CD4-positive, alpha-beta T cell treated with Interleukin-15 for 1 hour (primary cell): ENCODE measurements around the gene SGK1.
"Not testable (repeated sequence)": the region's sequence is repeated elsewhere in the genome, so short reads cannot be mapped to it uniquely, and the experiment has no call there.

Experiments
- DNase-seq: peaks from one replicate; pipeline ENCODE4 v3.0.0-alpha.2; 2020

The SGK1 gene

DNA sequence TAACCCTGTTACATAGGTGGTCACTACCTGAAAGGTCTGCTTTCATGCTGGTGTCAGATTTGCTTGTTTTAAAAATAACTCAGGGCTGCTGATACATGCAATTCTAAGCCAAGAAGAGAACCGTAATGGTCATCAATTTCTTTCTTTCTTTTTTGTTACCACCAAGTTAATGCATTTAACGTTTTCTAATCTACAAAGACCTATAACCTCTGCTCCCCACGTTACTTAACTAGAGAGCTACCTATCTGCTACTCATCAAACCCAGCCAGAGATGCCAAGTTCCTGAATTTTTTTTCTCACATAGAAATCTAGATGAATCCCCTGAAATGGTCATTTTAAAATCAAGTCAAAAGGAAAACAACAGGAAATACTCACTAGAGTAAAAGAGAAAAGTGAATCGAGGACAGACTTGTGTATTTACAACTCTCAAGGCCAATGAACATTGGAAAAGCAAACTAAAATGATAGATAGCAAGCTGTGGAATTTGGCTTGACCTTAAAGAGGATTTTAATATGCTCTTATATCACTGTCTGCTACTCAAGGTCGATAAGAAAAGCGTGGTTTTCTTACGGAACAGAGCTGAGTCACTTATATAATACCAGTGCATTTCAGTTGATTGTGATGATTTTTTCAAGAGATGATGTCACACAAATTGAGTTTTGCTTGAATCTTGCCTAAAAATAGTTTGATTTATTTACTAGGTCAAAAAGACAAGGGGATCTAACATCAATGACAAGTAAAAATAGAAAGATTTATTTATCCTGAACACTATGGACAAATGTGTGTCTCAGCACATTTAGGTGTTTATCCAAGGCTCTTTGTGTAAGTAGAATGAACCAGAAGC, 67.9 kb downstream of the SGK1 start:
- DNase-seq: no peak

DNA sequence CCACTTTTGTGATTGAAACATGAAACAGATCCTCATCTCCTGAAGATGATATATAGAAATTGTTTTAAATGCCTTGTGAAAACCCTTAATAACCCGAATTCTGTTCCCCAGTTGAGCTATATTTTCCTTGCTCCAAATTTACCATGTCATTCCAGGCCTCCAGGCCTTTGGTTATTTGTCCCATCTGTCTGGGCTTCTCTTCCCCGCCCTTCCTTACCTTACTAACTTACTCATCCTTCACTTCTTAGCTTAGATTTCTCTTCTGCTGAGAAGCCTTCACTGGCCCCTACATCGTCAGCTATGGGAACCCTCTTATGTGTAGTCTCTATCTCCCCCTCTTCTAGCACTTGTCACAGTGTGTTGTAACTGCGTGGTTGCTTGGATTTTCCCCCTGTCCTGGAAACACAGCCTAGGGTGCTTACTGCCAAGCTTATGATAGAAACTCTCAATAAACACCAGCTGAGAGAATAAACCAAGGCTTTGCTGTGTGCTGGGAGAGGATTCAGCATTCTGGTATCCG, 68.6 kb downstream of the SGK1 start:
- DNase-seq: no peak

DNA sequence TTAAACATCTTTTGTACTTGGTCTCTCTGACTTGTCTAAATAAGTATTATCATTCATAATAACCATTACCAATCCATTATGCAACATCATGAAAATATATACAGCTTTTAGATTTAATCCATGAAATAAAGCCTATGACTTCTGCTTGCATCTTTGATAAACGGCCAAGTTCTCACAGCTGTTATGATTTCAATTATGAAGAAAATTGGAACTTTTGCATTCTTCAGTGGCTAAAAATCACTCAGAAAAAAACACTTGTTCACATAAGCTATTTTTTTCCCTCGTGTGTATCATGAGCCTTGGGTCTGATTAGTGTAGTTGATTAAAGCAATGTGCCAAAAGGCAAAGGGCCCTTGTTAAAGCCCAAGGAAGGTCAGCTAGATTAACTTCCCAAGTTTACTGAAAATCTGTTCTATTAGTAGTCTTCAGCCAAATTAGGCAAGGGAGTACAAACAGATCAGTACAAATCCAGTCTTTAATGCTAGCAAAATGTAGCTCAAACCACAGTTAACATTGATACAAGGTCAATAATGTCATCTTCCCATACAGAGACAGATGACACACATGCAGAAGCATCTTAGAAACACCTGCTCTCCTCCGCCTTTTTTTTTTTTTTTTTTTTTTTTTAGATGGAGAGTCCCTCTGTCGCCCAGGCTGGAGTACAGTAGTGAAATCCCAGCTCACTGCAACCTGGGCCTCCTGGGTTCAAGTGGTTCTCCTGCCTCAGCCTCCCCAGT, 69.9 kb downstream of the SGK1 start:
- DNase-seq: no peak

DNA sequence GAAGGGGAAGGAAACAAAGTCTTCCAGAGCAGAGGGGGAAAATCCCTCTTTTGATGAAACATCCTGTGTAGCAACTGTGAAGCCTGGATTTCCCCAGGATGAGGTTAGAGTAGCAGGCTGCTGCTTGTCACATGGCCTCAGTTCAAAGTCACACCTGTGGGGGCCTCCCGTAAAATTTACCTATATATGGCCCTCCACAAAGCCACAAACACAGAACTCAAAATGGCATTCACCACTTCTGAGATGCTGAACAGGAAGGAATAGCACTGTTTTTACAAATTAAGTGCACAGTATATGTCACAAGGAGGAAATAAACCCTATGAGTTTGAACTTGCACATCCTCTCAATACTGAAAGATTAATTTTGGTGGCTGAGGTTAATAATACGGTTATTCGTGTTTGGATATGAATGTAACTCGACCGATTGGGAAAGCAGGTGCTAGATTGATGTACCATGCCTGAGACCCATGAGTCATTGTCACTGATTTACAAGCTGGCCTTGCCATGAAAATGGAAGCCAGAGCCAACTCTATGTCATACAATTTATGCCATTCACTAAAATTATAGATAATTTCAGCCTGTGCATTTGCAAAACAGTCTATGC, 70.6 kb downstream of the SGK1 start:
- DNase-seq: peak; percentile 85

DNA sequence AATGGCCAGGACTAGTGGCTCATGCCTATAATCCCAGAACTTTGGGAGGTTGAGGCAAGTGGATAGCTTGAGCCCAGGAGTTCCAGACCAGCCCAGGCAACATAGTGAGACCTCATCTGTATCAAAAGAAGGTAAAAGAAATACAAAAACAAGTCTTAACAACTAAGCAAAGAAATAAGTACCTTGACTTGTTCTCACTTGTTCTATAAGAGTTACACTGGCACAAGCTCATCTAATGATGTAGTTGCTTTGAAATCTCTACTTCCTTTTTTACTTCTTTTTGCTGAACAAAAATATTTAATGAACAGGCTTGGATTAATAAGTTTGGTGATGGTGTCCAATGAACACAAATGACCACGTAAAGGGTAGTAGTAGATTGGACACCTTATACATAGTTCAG, 72.2 kb downstream of the SGK1 start:
- DNase-seq: no peak

DNA sequence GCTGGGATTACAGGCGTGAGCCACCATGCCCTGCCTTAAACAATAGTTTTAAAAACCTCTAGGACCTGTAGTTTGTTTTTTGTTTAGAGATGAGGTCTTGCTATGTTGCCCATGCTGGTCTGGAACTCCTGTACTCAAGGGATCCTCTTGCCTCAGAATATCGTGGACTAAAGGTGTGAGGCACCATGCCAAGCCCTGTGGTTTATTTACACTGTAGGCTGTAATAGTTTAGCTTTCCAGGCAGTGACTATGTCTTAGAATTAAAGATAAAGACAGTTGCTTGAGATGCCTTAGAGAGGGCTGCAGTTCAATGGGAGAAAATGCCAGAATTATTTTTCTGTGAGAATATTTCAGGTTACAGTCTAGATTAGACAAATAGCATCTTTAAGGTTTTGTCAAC, 72.9 kb downstream of the SGK1 start:
- no peak for DNase-seq

DNA sequence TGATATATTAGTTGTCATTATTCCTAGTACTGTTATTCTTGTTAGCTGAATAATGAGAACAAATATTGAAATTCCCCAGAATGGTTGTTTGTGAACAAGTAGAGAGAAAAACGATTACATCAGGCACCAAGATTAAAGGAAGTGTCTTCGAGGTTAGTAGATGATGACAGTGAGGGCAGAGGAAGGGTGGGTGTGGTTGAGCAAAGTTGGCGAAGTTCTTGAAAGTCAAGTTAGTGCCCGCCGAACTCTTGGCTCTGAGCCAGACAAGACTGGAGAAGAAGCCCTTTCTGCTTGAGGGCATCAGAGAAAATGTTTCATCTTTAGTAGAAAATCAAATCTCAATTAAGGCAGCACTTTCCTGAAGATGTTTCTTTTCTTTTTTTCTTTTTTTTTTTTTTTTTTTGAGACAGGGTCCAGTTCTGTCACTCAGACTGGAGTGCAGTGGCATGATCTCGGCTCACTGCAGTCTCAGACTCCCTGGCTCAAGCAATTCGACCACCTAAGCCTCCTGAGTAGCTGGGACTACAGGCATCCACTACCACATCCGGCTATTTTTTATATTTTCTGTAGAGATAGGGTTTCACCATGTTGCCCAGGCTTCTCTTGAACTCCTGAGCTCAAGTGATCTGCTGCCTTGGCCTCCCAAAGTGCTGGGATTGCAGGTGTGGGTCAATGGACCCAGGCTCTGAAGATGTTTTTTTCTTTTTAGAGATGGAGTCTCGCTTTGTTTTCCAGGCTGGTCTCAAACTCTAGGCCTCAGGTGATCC, 77.1 kb downstream of the SGK1 start:
- peak; percentile 95 for DNase-seq

DNA sequence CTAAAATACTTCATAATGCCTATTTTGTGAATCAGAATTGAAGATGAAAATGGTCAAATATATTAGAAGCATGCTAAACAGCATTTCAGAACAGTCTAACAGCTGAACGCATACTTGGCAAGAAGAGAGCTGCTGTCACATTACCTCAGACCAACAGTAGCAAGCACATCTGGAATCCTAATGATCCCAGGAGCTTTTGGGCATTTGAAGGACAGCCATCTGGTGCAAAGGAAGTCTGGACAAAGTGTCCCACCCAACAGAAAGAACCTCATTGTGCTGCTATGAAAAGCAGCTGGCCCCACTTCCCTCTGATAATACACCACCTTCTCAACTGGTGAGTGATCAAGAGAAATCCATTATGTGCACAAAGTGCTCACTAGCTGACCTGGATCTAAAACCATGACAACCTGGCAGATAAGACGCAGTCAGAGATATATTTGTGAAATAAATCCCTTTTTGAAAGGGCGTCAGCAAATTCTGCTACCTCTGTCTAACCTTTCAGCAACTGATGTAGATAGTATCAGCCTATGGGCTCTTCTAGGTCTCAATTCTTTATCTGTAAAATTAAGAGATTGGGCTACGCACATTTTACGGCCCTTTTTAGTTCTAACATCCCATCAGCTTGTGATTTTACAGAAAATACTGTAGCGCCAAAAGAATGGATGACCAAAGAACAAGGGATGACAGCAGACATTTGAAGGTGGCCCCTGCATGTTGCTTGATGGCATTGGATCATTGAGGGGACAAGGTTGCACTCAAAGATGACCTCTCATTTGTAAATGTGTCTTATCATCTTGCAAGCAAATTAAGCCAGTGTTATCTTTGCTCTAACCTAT, 78.7 kb downstream of the SGK1 start:
- DNase-seq: no peak

DNA sequence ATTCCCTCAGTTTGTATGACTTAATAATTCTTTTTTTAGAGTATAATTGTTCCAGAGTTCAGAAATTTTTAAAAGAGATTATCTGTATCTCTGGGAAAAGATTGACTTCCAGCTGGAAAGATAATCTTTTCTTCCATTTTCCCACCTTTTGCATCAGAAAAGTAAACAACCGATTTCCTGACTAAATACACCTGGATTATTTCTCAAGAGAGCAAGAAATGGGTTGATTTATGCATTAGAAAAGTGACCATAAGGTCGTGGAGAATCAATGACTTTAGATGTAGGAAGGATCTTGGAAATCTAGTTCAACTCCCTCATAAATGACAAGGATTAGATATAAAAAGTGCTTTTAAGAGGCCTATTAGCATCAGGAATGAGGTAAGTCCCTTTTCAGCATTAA, 79.9 kb downstream of the SGK1 start:
- no peak for DNase-seq

DNA sequence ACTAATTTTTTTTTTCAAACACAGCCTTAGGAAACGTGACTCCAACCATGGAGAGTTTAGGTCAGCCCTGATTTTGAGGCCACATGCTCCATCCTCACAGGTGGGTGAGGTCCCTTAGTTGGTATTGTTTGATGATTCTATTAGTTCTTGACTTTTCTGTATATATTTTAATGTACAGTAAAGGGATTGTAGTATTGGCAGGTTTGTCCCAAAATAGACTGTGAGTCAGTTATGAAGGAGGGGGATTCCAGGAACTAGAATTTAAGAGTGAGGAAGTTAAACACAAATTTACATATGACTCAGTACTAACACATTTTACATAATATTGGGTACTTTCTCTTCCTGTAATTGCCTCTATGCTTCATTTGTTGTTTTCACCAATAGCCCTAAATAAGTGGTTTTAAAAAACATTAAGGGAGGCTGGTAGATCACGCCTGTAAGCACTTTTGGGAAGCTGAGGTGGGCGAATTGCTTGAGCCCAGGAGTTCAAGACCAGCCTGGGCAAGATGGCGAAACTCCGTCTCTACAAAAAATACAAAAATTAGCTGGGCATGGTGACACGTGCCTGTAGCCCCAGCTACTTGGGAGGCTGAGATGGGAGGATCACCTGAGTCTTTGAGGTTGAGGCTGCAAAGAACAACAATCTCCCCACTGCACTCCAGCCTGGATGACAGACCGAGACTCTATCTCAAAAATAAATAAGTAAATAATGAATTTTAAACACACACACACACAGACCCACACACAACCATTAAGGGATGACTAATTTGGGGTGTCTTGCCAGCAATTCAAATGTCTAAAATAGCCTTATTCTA, 81.8 kb downstream of the SGK1 start:
- DNase-seq: peak; percentile 52

DNA sequence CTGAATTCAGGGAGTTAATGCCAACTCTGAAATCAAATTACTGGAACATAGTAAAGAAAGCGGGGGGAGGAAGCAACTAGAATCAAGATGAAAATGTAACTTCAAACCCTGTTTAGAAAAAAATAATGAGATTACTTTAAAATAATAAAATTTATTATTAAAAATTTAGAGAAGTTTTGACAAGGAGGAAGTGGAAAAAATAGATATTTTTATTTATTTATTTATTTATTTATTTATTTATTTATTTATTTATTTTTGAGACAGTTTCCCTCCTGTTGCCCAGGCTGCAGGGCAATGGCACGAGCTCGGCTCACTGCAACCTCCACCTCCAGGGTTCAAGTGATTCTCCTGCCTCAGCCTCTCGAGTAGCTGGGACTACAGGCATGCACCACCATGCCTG, 82.6 kb downstream of the SGK1 start:
- not testable (repeated sequence) for DNase-seq

DNA sequence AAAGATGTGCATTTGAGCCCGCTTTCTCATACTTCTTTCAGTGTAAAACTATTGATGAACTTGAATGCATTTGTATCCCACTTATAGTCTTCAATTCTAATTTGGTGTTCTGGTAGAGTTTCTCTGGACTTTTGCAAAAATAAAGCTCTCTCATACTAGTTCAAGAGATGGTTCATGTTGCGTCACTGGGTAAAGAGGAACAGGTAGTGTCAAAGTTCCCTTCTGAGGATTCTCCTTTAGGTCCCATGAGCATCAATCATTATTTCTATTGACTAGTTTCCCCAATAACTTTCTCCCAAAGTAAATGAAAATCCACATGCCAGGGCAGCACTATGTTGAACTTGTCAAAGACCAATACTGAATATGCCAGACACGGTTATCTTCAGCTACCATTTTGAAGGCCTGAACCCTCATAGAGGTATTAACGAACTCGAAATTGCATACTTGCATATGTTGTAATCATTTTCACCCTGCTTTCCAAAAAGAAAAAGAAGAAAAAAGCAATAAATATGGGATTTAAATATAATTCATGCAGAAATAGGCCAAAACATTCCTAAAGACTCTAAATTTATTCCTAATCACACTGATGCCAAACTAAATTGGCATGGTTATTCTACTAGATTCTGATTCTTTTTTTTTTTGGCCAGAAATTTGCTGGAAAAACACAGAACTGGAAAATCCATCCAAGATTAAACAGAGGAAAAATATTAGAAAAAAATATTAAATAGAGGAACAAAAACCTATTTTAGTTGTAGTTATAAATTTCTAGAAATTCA, 84.5 kb downstream of the SGK1 start:
- DNase-seq: no peak

DNA sequence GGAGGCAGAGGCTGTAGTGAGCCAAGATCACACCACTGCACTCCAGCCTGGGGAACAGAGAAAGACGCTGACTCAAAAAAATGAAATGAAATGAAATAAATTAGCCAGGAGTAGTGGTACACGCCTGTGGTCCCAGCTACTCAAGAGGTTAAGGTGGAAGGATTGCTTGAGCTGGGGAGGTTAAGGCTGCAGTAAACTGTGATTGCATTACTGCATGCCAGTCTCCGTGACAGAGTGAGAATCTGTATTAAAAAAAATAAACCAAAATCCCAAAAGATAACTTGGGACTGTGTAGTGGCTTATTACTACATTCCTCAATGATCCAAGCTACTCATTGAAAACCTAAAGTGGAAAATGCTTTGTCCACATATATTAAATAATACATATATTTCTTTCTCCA, 87.0 kb downstream of the SGK1 start:
- no peak for DNase-seq

DNA sequence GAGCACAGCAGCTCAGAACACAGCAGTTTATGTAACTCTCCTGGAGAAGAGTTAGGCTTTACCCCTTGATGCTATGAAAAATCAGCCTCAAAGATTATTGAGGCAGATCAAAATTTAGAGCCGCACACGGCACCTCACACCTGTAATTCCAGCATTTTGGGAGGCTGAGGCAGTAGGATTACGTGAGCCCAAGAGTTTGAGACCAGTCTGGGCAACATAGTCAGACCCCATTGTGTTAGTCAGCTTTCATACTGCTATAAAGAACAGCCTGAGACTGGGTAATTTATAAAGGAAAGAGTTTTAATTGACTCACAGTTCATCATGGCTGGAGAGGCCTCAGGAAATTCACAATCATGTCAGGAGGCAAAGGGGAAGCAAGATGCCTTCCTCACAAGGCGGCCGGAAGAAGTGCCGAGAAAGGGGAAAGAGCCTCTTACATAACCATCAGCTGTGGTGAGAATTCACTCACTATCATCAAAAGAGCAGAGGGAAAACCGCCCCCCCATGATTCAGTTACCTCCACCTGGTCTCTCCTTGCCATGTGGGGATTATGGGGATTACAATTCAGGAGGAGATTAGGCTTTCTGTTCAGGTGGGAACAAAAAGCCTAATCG, 87.7 kb downstream of the SGK1 start:
- peak; percentile 73 for DNase-seq

DNA sequence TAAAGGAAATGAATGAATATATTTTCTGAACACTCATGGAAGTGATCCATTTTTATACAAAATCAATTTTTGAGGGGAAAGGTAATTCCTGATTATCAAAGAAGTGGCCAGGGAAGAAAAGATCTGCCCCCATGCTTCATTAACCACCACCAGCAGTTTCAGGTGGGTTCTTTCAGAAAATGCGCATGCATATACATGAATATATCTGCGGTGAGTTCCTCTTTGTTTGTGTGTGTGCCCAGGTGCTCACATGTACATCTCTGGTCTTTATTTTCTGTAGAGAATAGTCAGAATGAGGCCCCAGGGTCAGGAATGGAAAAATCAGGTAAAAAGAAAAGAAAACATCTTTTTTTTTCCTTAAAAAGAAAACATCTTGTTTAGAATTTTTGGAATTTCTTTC, 88.4 kb downstream of the SGK1 start:
- DNase-seq: no peak

DNA sequence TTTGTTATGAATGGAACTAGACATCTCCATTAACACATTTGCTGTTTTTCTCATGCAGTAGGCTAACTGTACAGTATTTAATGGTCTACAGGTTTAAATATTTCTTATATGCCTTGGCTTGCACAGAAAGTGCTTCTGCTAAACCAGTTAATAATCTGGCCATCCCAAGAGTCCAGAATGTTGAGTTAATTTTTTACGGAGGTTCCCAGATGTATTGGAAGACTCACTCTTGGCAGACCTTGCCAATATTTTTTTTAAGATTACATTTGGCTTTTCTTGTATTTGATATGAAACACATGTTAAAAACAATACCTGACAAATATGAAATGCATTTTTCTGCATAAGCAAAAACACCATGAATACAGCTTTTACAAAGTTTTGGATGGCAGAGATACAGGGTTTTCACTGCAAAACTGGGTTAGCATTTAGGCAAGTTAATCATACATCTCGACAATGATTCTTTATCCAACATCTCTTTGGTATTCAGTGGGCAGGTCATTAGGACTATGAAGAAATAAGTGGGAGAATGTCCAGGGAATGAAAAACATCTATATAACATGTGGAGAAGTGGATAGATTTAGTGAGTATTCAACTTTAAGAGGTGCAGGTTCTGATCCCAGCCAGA, 94.0 kb downstream of the SGK1 start:
- DNase-seq: no peak

DNA sequence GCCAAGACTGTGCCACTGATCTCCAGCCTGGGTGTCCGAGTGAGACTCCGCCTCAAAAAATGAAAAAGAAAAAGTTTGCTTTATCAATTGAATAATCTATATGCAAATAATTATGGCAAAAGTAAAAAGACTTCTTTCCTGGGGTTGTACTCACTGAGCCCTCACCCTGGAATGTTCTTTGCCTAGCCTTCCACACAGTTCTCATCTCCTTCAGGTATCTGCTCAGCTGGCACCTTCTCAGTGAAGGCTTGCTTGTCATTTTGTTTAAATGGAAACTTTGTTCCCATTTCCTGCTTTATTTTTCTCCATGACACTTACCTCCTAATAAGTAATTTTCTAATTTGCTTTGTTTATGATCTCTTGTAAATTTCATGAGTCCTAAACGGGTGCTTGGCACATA, 96.7 kb downstream of the SGK1 start:
- DNase-seq: no peak

DNA sequence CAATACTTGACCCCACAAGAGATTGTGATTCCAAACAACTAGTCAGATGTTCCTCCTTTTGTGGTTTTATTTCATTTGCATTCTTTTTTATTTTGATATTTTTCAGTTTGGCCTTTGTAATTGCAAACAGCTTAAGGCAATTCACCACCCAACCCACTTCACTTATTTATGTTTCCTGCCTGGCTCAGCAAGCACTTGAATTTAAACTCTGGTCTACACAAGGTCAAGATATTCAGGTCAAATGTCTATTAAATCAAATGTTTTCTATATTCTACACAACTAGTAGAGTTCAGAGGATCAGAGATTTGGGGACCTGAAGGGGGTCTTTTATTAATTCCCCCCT, 100.1 kb downstream of the SGK1 start:
- no peak for DNase-seq

DNA sequence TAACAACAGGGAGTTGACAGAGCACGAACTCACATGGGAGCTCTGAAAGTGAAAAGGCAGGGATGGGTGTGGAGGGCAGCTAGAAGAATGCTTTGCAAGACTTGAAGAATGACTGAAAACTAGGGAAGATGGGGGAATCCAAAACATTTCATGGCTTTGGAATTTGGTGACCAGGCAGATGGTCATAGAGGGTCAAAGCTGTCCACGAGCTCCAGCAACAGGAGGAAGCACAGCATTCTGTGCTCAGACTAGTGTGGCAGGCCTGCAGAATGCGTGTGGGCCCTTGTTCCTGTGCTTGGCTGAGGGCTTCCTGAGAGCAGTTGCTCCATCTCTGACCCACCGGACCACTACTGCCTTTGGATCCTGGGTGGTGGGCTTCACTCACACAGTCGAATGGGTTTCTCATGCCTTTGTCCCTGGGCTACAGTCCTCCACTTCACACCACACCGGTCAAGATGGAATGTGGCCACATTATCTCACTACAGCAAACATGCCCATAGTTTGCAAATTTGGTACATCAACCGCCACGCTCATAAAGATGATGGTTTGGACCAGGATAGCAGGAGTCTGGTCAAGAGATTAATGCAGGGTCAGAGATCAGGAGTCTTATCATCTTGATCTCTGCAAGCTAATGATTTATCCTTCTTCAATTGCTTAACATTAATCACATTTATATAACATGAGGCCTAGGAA, 100.7 kb downstream of the SGK1 start:
- no peak for DNase-seq
